NCI-H446 (cell line): ENCODE results near the gene EFCAB11.
A peak's percentile ranks its signal among the peaks of the same experiment; 100 is the strongest.

Experiments
- DNase-seq, 2 experiments: peaks; one replicate each; lab custom pipeline; 2025; lab: John Stamatoyannopoulos, UW

The EFCAB11 gene

GRCh38 chr14:89814126-89814525 lies 140.4 kb downstream of the EFCAB11 start:
- DNase-seq, result no peak

GRCh38 chr14:89813617-89814031 lies 140.9 kb downstream of the EFCAB11 start:
- DNase-seq, result no peak

- no peak for DNase-seq
Observed at GRCh38 chr14:89811954-89812575, 142.5 kb downstream of the EFCAB11 start.

GRCh38 chr14:89810101-89810500 lies 144.4 kb downstream of the EFCAB11 start:
- no peak for DNase-seq

- peak in 1 of 2 experiments; percentile 28 for DNase-seq
Observed at GRCh38 chr14:89807892-89808291, 146.6 kb downstream of the EFCAB11 start.

- peak in 1 of 2 experiments; percentile 32 for DNase-seq
Observed at GRCh38 chr14:89807151-89807550, 147.4 kb downstream of the EFCAB11 start.

GRCh38 chr14:89806451-89806850 lies 148.1 kb downstream of the EFCAB11 start:
- DNase-seq, result no peak

- DNase-seq, result no peak
Observed at GRCh38 chr14:89805501-89805900, 149.0 kb downstream of the EFCAB11 start.

GRCh38 chr14:89803542-89803941 lies 151.0 kb downstream of the EFCAB11 start:
- DNase-seq, result no peak

- DNase-seq, result no peak
Observed at GRCh38 chr14:89801136-89801535, 153.4 kb downstream of the EFCAB11 start.

- DNase-seq, result no peak
Observed at GRCh38 chr14:89798212-89798773, 156.2 kb downstream of the EFCAB11 start.

- no peak for DNase-seq
Observed at GRCh38 chr14:89797148-89797547, 157.4 kb downstream of the EFCAB11 start.

GRCh38 chr14:89794096-89794495 lies 160.4 kb downstream of the EFCAB11 start:
- DNase-seq, result no peak

GRCh38 chr14:89793367-89793716 lies 161.2 kb downstream of the EFCAB11 start:
- DNase-seq, result no peak

GRCh38 chr14:89792489-89793366 lies 161.8 kb downstream of the EFCAB11 start:
- DNase-seq, result no peak

GRCh38 chr14:89787525-89787924 lies 167.0 kb downstream of the EFCAB11 start:
- no peak for DNase-seq

GRCh38 chr14:89781046-89781445 lies 173.5 kb downstream of the EFCAB11 start:
- DNase-seq, result no peak

GRCh38 chr14:89779707-89780106 lies 174.8 kb downstream of the EFCAB11 start:
- no peak for DNase-seq

- DNase-seq, result no peak
Observed at GRCh38 chr14:89775946-89776345, 178.6 kb downstream of the EFCAB11 start.

- DNase-seq, result no peak
Observed at GRCh38 chr14:89775151-89775550, 179.4 kb downstream of the EFCAB11 start.

- DNase-seq, result no peak
Observed at GRCh38 chr14:89773644-89774316, 180.8 kb downstream of the EFCAB11 start.

GRCh38 chr14:89773151-89773550 lies 181.4 kb downstream of the EFCAB11 start:
- DNase-seq, result no peak

GRCh38 chr14:89771251-89771650 lies 183.3 kb downstream of the EFCAB11 start:
- no peak for DNase-seq
